Measurements from ENCODE around the gene USP6. TPM values are rescaled to one million over a fixed set of nuclear protein-coding genes. Genes with fewer than 3 reads are reported as not detected.
A peak's percentile ranks its signal among the peaks of the same experiment; 100 is the strongest.
"Not testable (repeated sequence)": the region's sequence is repeated elsewhere in the genome, so short reads cannot be mapped to it uniquely, and the experiment has no call there.

Gene USP6
- polyA plus RNA-seq, 3 donors: 2.9 to 10.4 (median 7.7) TPM

GRCh38 chr17:5120036-5120435 lies 4.2 kb downstream of the USP6 start:
- DNase-seq (ENCODE audit: extremely low read depth in 1 of 11, low read depth in 9 of 11, low spot score in 4 of 11): no peak

- not testable (repeated sequence) for DNase-seq (ENCODE audit: extremely low read depth in 1 of 11, low read depth in 9 of 11, low spot score in 4 of 11)
These were observed 4.8 kb downstream of the USP6 start for GRCh38 chr17:5120436-5121185.

DNA sequence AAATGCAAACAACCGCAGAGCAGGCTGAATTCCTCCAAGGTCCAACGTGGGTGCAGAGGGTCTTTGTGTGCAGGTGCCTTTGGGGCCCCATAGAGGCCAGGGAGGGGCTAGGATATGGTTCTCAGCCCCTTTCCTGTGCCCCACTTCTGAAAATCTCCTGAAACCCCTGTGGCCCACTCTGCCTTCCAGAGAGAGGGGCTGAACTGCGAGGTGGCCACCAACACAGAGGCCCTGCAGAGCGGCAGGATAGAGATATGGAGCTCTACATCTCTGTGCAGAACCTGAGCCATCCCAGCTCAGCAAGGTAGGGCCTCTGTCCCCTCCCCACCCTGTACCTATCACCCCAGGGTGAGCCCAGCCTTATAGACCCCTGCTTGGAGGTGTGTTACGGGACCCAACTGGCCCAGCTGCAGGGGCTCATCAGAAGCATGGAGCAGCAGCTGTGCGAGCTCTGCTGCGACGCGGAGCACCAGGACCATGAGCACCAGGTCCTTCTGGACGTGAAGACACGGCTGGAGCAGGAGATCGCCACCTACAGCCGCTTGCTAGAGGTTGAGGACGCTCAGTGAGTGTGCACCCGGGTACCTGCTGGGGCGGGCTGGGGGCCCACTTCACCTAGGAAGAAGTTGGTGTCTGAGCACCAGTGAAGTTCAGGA lies 5.5 kb downstream of the USP6 start:
- DNase-seq (ENCODE audit: extremely low read depth in 1 of 11, low read depth in 9 of 11, low spot score in 4 of 11): no peak

GRCh38 chr17:5122056-5122455 lies 6.2 kb downstream of the USP6 start:
- DNase-seq (ENCODE audit: extremely low read depth in 1 of 11, low read depth in 9 of 11, low spot score in 4 of 11): not testable (repeated sequence)

DNA sequence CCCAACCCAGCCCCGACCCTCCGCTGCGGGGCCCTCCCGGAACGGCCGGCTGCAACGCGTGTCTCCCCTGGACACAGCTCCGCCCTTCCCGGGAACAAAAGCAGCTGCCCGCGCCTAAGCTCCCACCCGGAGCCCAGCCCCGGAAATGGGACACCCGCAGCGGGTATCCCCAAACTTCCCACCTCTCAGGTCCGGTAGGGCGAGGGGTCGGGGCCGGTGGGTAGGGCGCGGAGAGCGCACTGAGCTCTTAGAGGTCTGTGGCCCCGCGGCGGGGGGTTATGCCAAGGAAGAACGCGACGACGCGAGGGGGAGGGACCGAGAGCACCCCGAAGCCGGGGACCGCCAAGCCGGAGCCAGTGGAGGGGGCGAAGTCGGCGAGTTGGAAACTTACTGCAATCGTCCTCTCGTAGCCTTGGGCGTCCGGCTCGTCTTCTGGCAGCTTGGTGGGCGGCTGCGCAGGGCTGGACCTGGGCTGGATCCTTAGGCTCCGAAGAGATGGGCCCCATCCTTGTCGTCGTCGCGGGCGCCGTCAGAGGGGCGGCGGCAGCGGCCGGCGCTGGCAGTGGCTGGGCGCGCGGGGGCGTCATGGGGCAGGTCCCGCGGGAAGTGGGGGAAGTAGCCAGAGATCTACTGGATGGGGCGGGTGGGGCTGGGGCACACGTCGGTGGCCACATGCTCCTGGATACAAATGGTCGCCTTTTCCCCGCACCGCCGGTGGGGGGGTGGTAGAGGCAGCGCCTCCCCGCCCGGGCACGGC lies 6.9 kb downstream of the USP6 start:
- peak in 6 of 11 donors; percentile 21 to 41 (median 28) for DNase-seq (ENCODE audit: extremely low read depth in 1 of 11, low read depth in 9 of 11, low spot score in 4 of 11)

- peak in 1 of 11 donors; percentile 5 for DNase-seq (ENCODE audit: extremely low read depth in 1 of 11, low read depth in 9 of 11, low spot score in 4 of 11)
These were observed 7.7 kb downstream of the USP6 start for GRCh38 chr17:5123343-5124124.

DNA sequence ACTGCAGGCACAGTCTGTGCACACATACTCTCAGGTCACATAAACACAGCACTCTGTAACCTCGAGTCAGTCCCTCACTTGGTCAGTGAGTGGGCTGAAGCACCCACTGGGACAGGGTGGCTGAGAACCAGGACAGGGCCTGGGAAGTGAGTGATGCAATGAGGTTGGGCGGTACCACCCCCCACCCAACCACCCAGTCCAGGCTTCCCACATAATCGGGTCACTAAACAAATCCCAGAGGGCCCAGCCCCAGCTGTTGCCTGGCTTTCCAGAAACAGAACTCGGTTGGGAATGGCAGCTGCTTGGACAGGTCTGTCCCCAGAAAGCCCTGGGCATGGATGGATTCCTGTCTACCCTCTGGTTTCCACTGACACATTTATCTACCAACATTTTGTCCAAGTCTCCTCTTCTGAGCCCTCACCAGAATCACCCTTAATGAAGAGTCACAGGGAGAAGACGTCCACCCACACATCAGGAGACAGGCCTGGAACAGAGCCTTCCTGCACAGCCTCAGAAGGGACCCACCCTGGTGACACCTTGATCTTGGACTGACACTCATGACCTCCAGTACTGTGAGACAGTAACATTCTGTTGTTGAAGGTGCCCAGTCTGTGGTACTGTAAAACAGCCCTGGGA lies 8.4 kb downstream of the USP6 start:
- not testable (repeated sequence) for DNase-seq (ENCODE audit: extremely low read depth in 1 of 11, low read depth in 9 of 11, low spot score in 4 of 11)

DNA sequence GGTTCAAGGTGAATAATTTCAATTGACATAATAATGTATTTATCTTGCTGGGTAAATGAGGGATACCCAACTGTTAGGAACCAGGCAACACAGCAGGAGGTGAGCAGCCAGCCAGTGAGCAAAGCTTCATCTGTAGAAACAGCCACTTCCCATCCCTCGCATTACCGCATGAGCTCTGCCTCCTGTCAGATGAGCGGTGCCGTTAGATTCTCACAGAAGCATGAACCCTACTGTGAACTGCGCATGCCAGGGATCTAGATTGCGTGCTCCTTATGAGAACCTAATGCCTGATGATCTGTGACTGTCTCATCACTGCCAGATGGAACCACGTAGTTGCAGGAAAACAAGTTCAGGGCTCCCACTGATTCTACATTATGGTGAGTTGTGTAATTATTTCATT lies 9.1 kb downstream of the USP6 start:
- not testable (repeated sequence) for DNase-seq (ENCODE audit: extremely low read depth in 1 of 11, low read depth in 9 of 11, low spot score in 4 of 11)

DNA sequence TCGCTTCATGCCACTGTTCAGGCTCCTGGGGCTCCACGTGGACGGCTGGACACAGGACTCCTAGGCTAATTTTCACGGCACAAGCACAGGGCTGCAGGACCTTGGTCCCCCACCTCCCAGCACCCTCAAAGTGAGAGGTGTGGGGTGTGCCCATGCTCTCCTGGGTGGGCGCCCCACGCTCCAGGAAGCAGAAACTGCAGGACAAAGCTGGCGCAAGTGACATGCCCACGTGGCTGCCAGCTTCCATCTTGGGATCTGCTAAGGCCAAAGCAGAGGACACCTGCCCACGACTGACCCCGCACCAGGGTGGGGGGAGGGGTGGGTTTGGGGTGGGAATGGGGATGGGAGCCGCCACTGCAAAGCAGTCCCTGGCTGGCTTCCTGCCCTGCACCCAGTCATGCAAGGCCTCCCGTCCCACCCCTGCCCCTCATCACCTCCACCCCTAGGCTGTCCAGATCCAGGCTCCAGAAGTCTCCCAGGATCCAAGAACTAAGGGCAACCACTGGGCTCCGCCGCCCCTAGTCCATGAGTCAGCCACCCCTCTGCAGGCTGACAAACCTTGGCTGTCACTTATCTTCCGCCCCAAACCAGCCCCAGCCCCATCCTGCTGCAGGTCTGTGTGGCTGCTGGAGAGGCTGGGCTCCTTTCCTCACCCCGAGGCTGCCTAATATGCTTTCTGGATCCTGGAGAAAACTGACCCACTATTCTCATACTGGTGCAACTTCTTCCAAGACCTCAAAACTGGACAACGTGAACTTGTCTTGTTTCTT lies 11.1 kb downstream of the USP6 start:
- DNase-seq (ENCODE audit: extremely low read depth in 1 of 11, low read depth in 9 of 11, low spot score in 4 of 11): no peak

DNA sequence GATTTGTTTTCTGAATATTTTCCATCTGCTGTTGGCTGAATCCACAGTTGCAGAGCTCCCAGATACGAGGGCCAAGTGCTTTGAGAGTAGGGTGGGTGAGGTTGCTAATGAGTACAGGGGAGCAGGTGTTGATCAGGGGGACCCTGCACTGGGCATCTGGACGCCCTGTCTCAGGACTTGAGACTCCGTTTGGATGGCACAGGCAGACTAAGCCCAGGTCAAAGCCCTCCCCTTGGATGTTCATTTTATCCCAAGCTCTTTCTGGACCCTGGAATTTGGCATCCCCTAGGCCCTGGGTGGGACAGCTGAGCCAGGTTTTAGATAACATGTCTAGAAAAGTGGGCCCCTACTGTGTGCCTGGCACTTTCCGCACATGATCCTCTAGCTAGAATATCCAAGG lies 12.1 kb downstream of the USP6 start:
- DNase-seq (ENCODE audit: extremely low read depth in 1 of 11, low read depth in 9 of 11, low spot score in 4 of 11): no peak

DNA sequence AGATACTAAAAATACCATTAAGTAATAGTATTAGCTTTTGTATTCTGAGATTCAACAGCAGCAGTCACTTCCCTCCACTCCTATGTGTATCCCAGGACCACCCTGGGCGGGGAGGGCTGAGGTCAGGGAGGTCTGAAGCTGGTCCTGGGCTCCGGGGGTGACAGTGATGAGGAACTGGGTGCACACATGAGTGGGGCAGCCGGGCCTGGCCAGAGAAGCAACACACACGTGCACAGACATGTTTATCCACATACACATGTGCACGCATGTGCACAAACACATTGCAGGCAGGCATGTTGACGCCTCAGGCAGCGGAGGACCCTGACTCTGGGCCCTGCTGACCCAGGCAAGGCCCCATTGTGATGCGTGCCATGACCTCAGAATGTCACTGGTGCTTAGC lies 12.6 kb downstream of the USP6 start:
- not testable (repeated sequence) for DNase-seq (ENCODE audit: extremely low read depth in 1 of 11, low read depth in 9 of 11, low spot score in 4 of 11)

DNA sequence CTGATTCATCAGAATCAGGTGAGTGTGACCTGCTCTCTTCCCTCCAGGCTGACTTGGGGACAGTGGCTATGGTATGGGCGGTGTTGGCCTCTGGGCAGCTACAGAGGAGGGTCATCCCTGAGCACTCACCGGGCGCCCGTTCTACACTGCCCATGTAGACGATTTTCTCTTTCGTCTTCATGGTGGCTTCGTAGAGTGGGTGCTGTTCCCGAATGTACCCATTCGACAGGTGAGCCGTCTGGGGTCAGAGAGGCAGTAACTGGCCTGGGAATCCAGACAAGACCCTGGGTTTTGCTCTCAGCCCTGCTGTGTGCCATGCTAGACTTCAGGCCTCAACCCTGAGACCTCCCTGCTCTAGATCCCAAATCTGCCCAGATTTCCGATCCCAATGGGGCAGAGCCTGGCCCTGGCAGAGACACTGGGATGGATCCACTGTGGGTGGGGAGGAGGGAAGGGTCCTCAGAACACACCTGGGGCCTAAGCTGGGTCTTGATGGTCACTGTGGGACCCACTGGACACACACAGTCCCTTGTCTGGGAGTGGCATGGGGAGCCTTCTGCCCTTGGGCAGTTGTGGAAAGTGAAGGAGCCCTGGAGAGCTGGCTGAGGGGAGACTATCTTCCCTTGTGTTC lies 13.2 kb downstream of the USP6 start:
- no peak for DNase-seq (ENCODE audit: extremely low read depth in 1 of 11, low read depth in 9 of 11, low spot score in 4 of 11)

DNA sequence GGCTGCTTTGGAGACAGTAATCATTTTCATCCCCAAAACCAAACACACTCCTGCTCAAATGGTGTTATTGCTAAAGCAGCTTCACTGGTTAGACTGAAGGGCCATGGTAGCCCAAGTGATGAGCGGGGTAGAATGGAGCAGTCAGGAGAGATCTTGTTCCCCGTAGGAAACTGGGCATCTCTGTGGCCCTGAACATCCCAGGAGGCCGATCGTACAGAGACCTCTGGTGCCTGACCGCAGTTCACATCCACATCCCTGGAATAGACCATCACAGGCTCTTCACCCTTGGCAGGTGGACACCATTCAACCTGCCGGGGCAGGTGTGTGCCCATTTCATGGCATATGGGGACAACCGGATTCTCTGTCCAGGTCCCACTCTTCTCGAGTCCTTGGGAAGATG lies 13.9 kb downstream of the USP6 start:
- DNase-seq (ENCODE audit: extremely low read depth in 1 of 11, low read depth in 9 of 11, low spot score in 4 of 11): not testable (repeated sequence)

DNA sequence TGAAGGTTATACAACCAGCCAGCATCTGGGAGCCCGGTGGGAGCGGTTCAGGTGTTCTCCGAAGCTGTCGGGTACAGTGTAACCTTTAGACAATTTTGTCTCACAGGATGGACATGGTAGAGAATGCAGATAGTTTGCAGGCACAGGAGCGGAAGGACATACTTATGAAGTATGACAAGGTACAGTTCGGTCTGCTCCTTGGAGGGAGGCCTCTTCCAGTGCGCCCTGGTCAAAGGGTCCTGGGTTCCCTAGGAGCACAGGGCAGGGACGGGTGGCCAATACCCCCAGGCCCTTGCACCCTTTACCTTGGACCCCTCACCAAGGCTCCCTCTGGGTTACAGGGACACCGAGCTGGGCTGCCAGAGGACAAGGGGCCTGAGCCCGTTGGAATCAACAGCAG lies 14.4 kb downstream of the USP6 start:
- DNase-seq (ENCODE audit: extremely low read depth in 1 of 11, low read depth in 9 of 11, low spot score in 4 of 11): not testable (repeated sequence)

- not testable (repeated sequence) for DNase-seq (ENCODE audit: extremely low read depth in 1 of 11, low read depth in 9 of 11, low spot score in 4 of 11)
These were observed 14.9 kb downstream of the USP6 start for GRCh38 chr17:5130687-5131086.

- no peak for DNase-seq (ENCODE audit: extremely low read depth in 1 of 11, low read depth in 9 of 11, low spot score in 4 of 11)
These were observed 15.4 kb downstream of the USP6 start for GRCh38 chr17:5131146-5131715.

DNA sequence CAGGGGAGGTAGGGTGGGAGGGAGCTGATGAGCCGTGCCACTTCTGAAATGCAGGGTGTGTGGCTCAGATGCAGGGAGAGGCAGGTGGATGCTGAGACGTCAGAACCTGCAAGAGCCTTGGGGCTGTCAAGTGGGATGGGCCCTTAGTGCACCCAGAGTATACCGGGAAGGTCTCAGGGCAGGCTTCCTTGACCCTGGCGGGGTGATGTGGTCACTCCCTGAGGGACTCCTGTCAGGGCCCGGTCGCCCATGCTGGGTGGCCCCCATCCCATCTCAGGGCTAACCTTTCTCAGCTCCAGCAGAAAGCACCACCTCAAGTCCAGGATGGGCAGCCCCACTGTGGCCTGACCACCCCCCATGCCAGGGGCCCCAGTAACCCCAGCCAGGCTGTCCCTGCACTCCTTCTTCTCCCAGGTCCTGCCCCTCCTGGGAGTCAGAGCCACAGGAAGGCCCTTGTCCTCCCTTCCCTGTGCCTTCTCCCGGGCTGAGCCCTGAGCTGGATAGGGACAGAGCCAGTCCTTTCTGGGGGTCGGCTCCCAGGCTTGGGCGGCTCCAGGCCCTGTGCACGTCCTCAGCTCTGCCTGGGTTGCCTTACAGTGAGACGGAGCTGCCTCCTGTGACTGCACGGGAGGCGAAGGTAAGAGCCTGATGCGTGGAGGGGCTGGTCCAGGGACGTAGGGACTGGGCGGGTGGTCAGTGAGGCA lies 16.1 kb downstream of the USP6 start:
- not testable (repeated sequence) for DNase-seq (ENCODE audit: extremely low read depth in 1 of 11, low read depth in 9 of 11, low spot score in 4 of 11)

Data from renal cortex interstitium (tissue), 11 donors.